HepG2 (cell line): ENCODE measurements around the gene CSTF1. TPM values are rescaled to one million over a fixed set of nuclear protein-coding genes. Genes with fewer than 3 reads are reported as not detected.

Experiments used
- ATAC-seq: fragments of 200-7000 bp; cut with Tn5 transposase; 3 replicates; pipeline ENCODE4 v1.9.1; 2020; ENCODE audit warnings: mild to moderate bottlenecking, moderate library complexity
- BruUV-seq: library from RNA; stranded (reverse); fragments of 400-500 nt; replicated peaks from 2 replicates; lab custom pipeline; 2021; lab: Mats Ljungman, UMichigan
- CTCF ChIA-PET: fragments of 300-600 bp; formaldehyde crosslinking; extraction: SDS; loops from one replicate; lab custom pipeline; 2021; ENCODE audit warnings: low total read pairs, inconsistent platforms, low intra/inter-chr PET ratio; lab: Yijun Ruan, JAX
- POLR2A ChIA-PET: fragments of 350-600 bp; sonication (Branson Sonifier 250); formaldehyde crosslinking; loops from one replicate; lab custom pipeline; 2020; ENCODE audit warnings: antibody characterized with exemption, inconsistent platforms; lab: Yijun Ruan, JAX
- DNase-seq: peaks from one replicate; pipeline ENCODE4 v3.0.0-alpha.2; 2015; ENCODE audit warnings: low spot score
- FAIRE-seq: peaks from 3 replicates; lab custom pipeline; 2011; peaks lifted over from hg19 to GRCh38; lab: Jason Lieb, UNC
- H2AFZ ChIP-seq: one replicate; pipeline ENCODE4 v1.6.1; 2011; ENCODE audit warnings: low read length, inconsistent platforms
- H3K27ac ChIP-seq: fragments of 300-600 bp; 3 replicates; pipeline ENCODE4 v1.8.0; 2011; ENCODE audit warnings: mixed run types, mild to moderate bottlenecking, mixed read lengths, low read length, inconsistent platforms; ENCODE audit not compliant: insufficient read depth; ENCODE audit errors: extremely low read length
- H3K27me3 ChIP-seq, 2 experiments: fragments of 200-600 bp in 1 of 2; 2 replicates in 1 of 2; 3 replicates in 1 of 2; pipeline versions ENCODE4 v1.6.0 to v1.8.0; 2011; ENCODE audit warnings: low read length in 2 of 2, mild to moderate bottlenecking in 2 of 2, moderate library complexity in 2 of 2, inconsistent platforms in 1 of 2; ENCODE audit not compliant: insufficient read depth in 2 of 2, control insufficient read depth in 1 of 2
- H3K36me3 ChIP-seq, 2 experiments: fragments of 200-600 bp in 1 of 2; replicated peaks in 1 of 2; 2 replicates in 1 of 2; 3 replicates in 1 of 2; pipeline versions ENCODE4 v1.5.1 to v1.8.0; 2011; ENCODE audit warnings: low read length in 2 of 2, inconsistent platforms in 1 of 2; ENCODE audit not compliant: insufficient read depth in 2 of 2, control insufficient read depth in 1 of 2
- H3K4me1 ChIP-seq: 2 replicates; pipeline ENCODE4 v1.5.1; 2012; ENCODE audit warnings: low read length, inconsistent platforms; ENCODE audit not compliant: insufficient read depth
- H3K4me2 ChIP-seq: 2 replicates; pipeline ENCODE4 v1.6.0; 2011; ENCODE audit warnings: low read depth, low read length, inconsistent platforms
- H3K4me3 ChIP-seq, 3 experiments: fragments of 200-600 bp in 1 of 3; sonication (generic), shearing (Covaris generic) in 1 of 3; replicated peaks in 1 of 3; 2 replicates each; pipeline ENCODE4 v1.5.1; 2011 to 2016; ENCODE audit warnings: low read length in 3 of 3, inconsistent platforms in 2 of 3, low read depth in 2 of 3, mild to moderate bottlenecking in 2 of 3, control low read depth in 1 of 3, mixed read lengths in 1 of 3; ENCODE audit not compliant: insufficient read depth in 1 of 3
- H3K79me2 ChIP-seq: one replicate; pipeline ENCODE4 v1.6.1; 2011; ENCODE audit warnings: low read length, inconsistent platforms; ENCODE audit not compliant: insufficient read depth
- H3K9ac ChIP-seq: 2 replicates; pipeline ENCODE4 v1.6.0; 2011; ENCODE audit warnings: mild to moderate bottlenecking, low read depth, low read length, inconsistent platforms; ENCODE audit not compliant: insufficient read depth
- H3K9me3 ChIP-seq: 2 replicates; pipeline ENCODE4 v1.5.1; 2012; ENCODE audit warnings: mild to moderate bottlenecking, low read length
- H4K20me1 ChIP-seq: 2 replicates; pipeline ENCODE4 v1.6.0; 2011; ENCODE audit warnings: inconsistent platforms, mild to moderate bottlenecking, low read length, moderate library complexity; ENCODE audit not compliant: insufficient read depth
- BCL6 ChIP-seq: IDR thresholded peaks from 2 replicates; pipeline ENCODE4 v1.6.1; 2016; ENCODE audit warnings: missing genetic modification reagents, missing compliant biosample characterization
- CEBPB ChIP-seq: IDR thresholded peaks from 2 replicates; pipeline ENCODE4 v1.6.1; 2011; ENCODE audit warnings: low read depth, low read length, improper control_type of control experiment, borderline replicate concordance
- CEBPG ChIP-seq: IDR thresholded peaks from 2 replicates; pipeline ENCODE4 v1.6.1; 2016
- GABPA ChIP-seq, 2 experiments: IDR thresholded peaks; 2 replicates each; pipeline ENCODE4 v1.6.1; 2011 to 2016; ENCODE audit warnings: low read depth in 2 of 2, low read length in 1 of 2, missing biosample characterization in 1 of 2, missing genetic modification characterization in 1 of 2
- MTERF4 ChIP-seq: sonication (generic); formaldehyde crosslinking; IDR thresholded peaks from 2 replicates; pipeline ENCODE4 v1.8.0; 2023; ENCODE audit warnings: mild to moderate bottlenecking, missing genetic modification reagents
- SAP130 ChIP-seq: IDR thresholded peaks from 2 replicates; pipeline ENCODE4 v1.6.1; 2016; ENCODE audit warnings: low read depth
- TEF ChIP-seq: sonication (generic); formaldehyde crosslinking; IDR thresholded peaks from 2 replicates; pipeline ENCODE4 v1.5.0; 2020; ENCODE audit warnings: missing genetic modification reagents
- TFAP4 ChIP-seq: sonication (generic); IDR thresholded peaks from 2 replicates; pipeline ENCODE4 v1.6.1; 2016; ENCODE audit warnings: low read depth, borderline replicate concordance
- ZBTB21 ChIP-seq: sonication (generic); formaldehyde crosslinking; IDR thresholded peaks from 2 replicates; pipeline ENCODE4 v1.4.0; 2020; ENCODE audit warnings: missing genetic modification reagents
- ZNF577 ChIP-seq: sonication (generic); formaldehyde crosslinking; IDR thresholded peaks from 2 replicates; pipeline ENCODE4 v1.4.0; 2020; ENCODE audit warnings: mild to moderate bottlenecking, low read depth, missing genetic modification reagents, borderline replicate concordance
- ZSCAN21 ChIP-seq: sonication (generic); formaldehyde crosslinking; IDR thresholded peaks from 2 replicates; pipeline ENCODE4 v1.8.0; 2022; ENCODE audit warnings: mild to moderate bottlenecking, missing genetic modification reagents, moderate library complexity, borderline replicate concordance
- WGBS: methylation state at CpG from one replicate; pipeline ENCODE4 v1.1.6; 2017; ENCODE audit warnings: low lambda C conversion rate; 5-methylcytosine and 5-hydroxymethylcytosine counted together
- in situ Hi-C: cut with HindIII; loops from 2 replicates; pipeline ENCODE4 v1.10.0; 2017; ENCODE audit warnings: low pct_unique_long_range_greater_than_20kb; ENCODE audit not compliant: extremely low pct_ligation_motif_present
- intact Hi-C: fragments of 100-400 bp; cut with micrococcal nuclease; formaldehyde crosslinking; loops from one replicate; pipeline ENCODE4 v1.10.0; 2022; ENCODE audit not compliant: unreplicated experiment
- polyA plus RNA-seq, 8 experiments: library from polyadenylated mRNA; depleted of rRNA in 3 of 8; stranded (reverse) in 7 of 8; unstranded in 1 of 8; fragments of >200 nt; fragmentation: Illumina TruSeq in 4 of 8; extraction: Trizol in 4 of 8; gene quantifications; 2 replicates each; pipeline versions ENCODE4 v1.2.1 to v1.2.3, GENCODE V29; 2011 to 2016; ENCODE audit warnings: low read depth in 4 of 8, missing spikeins in 1 of 8, mixed read lengths in 1 of 8; ENCODE audit not compliant: insufficient read depth in 1 of 8
- total RNA-seq, 5 experiments: library from RNA; depleted of rRNA; stranded (reverse); fragments of >200 nt; fragmentation: Illumina TruSeq; extraction: Trizol; gene quantifications; 2 replicates each; pipeline ENCODE4 v1.2.3, GENCODE V29; 2016; ENCODE audit warnings: low read depth in 1 of 5

CSTF1 gene
- total and polyA plus RNA-seq, 2 of the 13 experiments (the other 11 are each of a cell fraction or from before 2014, with no cell fraction given), result 70.9 to 100 TPM

GRCh38 chr20:56409521-56409920 is 17.1 kb downstream of the CSTF1 start:
- Histone ChIP-seq H3K9ac (no peak overlapping the region), H3K4me2 (no peak overlapping the region), H3K4me1 (peaks cover 32% of the 10 kb centered on the region), H3K36me3 (peaks cover 10 to 33% of the 10 kb centered on the region in 2 experiments; a peak in 4 of 5 replicates), H3K79me2 (no peaks in the 10 kb centered on the region), H3K27ac (no peak overlapping the region), H3K4me3 (no peak overlapping the region), H2AFZ (no peak overlapping the region), H3K27me3 (no peaks in the 10 kb centered on the region), H4K20me1 (no peaks in the 10 kb centered on the region), H3K9me3 (no peaks in the 10 kb centered on the region)
- in situ Hi-C loops, result no loop called here
- 79% methylated on average over 5 of the region's 5 CpGs for WGBS
- BruUV-seq, result no TSS peak
- FAIRE-seq (no peak), ATAC-seq (no peak), DNase-seq (no peak)
- intact Hi-C loops, result no loop called here
- TF ChIP-seq ZBTB21 (CRISPR knock-in tag) (0 out of 2 replicates have a peak, but pooled peaks have one; percentile 43), SAP130 (CRISPR knock-in tag) (peak; percentile 31; the same call in 1 of the 2 replicates), BCL6 (CRISPR knock-in tag) (0 out of 2 replicates have a peak, but pooled peaks have one; percentile 23), TFAP4 (peak; percentile 43; the same call in 1 of the 2 replicates), MTERF4 (CRISPR knock-in tag) (no peak), ZNF577 (no peak), CEBPG (CRISPR knock-in tag) (peak; percentile 42; the same call in 1 of the 2 replicates), ZSCAN21 (no peak), GABPA (IDR thresholded peaks at IDR 0.05; ENCODE audit: low read depth, low read length) (no peak), GABPA (CRISPR knock-in tag; IDR thresholded peaks at IDR 0.05; ENCODE audit: low read depth) (peak; percentile 46; the same call in 1 of the 2 replicates), TEF (CRISPR knock-in tag) (0 out of 2 replicates have a peak, but pooled peaks have one; percentile 38), CEBPB (peak; percentile 60; the same call in 1 of the 2 replicates)
- CTCF ChIA-PET, result no interaction called here
- POLR2A ChIA-PET, result interaction anchor here (1.2 to 5.5 kb wide), 3 partner anchors 13 to 50 kb away, joined by 3 to 50 read pairs (median 4); partner anchors contain the start of genes AURKA and CSTF1
